ENCODE data around the gene CCDC86.

Gene CCDC86

DNA sequence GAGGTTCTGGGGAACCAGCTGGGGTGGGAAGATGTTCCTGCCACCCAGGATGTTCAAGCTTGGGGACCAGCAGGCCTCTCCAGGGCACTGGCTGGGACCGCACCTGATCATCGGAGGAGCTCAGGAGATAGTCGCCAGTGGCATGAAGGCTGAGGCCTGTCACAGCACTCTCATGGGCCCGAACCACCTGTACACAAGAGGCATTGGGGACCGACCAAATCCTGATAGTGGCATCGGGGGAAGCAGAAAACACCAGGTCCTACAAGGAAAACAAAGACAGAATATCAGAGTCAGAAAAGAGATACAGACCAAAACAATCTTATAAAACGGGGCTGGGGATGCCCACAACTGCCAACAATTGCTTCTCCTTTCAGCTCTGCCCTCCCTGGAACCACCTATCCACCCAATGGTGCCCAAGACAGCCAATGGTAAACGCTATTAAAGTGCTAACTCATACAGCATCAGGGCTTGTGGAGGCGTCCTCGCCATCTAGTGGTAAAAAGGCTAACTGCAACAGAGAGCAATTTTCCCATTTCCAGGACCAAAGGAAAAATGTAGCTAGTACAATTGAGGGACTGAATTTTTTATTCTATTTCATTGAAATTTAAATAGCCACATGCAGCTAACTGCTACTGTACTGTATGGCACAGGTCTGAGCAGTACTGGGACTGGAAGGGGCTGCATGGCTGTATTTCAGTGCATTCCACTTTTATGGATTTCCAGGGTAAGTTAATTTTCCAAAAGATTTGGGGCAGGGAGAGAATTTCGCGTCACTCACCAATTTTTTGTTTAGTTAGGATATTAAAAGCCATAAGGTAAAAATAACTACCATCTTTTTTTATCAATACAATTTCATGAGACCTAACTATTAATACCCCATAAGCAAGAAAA is 57.4 kb downstream of the CCDC86 start:
- peak; percentile 67 for DNase-seq

DNA sequence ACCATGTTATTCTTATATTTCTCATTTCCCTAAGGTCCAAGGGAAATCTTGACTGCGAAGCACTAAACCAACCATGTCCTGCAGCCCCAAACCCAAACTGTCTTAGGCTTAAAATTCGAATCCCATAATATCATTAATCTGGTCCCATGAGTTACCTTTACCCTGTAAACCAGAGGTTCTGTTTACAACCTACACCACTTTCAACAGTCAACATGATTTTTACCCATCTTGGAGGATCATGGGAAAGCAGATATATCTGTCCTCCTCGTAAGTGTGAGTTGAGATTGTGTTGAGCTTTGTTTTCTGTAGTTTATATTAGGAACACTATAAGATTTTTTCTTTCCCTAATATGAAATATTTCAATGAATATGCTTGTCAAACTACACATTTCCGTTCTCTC is 58.1 kb downstream of the CCDC86 start:
- no peak for DNase-seq
